Measurements from ENCODE around the gene IMP4.

The IMP4 gene

DNA sequence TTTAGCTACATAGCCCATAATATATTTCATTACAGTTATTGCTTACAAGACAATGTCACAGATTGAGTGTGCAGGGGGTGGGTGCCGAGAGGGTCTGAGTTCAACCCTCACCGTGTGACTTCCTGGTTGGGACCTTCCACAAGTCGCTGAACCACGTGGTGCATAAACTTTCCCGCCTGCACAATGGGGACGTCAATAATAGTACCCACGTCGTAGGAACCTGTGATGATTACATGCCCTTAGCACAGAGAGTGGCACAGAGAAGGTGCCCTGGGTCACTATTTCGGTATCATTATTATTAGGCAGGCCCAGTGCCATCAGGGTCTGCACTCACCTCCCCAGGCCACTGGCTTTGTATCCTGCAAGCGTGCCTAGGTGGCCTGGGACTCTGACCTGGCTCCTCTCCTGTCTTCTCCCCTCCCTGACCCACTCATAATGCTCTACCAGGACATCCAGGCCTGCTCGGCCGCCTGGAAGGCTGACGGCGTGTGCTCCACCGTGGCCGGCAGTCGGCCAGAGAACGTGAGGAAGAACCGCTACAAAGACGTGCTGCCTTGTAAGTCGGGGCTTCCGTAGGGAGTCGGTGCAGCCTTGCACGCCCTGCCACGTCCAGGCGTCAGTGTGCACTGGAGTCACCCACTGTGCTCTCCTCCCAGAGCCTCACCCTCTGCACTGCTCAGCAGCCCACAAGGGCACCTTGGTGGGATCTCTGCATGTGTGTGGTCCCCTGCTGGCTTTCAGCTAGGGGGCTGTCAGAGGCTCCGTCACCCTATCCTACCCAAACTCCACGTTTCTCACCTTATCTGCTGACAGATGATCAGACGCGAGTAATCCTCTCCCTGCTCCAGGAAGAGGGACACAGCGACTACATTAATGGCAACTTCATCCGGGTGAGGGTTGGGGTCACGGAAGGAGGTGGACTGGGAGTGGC lies 16.0 kb downstream of the IMP4 start:
- H3K9me3 ChIP-seq (ENCODE audit: control insufficient read depth, insufficient read depth, low read length): no peaks in the 10 kb centered on the region
- H3K9ac ChIP-seq (ENCODE audit: low read depth, low read length): no peak overlapping the region
- no peaks in the 10 kb centered on the region for H3K36me3 ChIP-seq (ENCODE audit: insufficient read depth, low read length)

DNA sequence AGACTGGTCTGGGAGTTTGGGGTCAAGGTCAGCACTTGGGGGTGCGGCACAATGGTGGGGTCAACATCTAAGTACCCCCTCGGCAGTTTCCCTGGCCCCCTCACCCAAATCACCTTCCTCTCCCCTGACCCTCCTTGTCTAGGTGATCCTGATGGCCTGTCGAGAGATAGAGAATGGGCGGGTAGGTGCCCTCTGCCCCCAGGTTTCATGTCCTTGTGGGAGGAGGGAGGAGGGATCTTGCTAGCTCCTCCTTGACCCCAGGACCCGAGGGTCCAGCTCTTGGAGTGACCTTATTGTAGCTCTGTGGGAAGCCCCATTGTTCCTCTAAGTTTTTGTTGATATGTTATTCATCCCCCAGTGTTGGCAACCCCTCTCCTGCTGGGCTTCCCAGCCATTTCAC lies 16.8 kb downstream of the IMP4 start:
- no peaks in the 10 kb centered on the region for H3K9me3 ChIP-seq (ENCODE audit: control insufficient read depth, insufficient read depth, low read length)
- H3K9ac ChIP-seq (ENCODE audit: low read depth, low read length): no peak overlapping the region
- no peaks in the 10 kb centered on the region for H3K4me1 ChIP-seq (ENCODE audit: insufficient read depth, low read length)

More for the DNA sequence above, 16.0 kb downstream of the IMP4 start:
- no peaks in the 10 kb centered on the region for H3K4me1 ChIP-seq (ENCODE audit: insufficient read depth, low read length)

DNA sequence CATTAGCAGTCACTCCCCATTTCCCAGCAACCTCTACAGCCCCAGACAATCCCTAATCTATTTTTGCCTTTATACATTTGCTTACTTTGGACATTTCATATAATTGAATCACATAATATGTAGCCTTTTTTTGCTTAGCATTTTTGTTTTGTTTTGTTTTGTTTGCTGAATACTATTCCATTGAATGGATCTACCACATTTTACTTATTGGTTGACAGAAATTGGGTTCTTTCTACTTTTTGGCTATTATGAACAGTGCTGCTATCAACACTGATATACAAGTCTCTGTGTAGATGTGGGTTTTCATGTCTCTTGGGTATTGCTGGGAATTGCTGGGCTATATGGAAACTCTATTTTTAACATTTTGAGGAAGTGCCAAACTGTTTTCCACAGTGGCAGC lies 20.8 kb downstream of the IMP4 start:
- Histone ChIP-seq H3K4me1 (ENCODE audit: insufficient read depth, low read length) (0 out of 2 replicates have a peak, but pooled peaks cover under 1% of the 10 kb centered on the region), H3K36me3 (ENCODE audit: insufficient read depth, low read length) (no peaks in the 10 kb centered on the region), H3K9ac (ENCODE audit: low read depth, low read length) (no peak overlapping the region), H3K9me3 (ENCODE audit: control insufficient read depth, insufficient read depth, low read length) (no peaks in the 10 kb centered on the region)

More for the DNA sequence above, 16.8 kb downstream of the IMP4 start:
- no peaks in the 10 kb centered on the region for H3K36me3 ChIP-seq (ENCODE audit: insufficient read depth, low read length)

DNA sequence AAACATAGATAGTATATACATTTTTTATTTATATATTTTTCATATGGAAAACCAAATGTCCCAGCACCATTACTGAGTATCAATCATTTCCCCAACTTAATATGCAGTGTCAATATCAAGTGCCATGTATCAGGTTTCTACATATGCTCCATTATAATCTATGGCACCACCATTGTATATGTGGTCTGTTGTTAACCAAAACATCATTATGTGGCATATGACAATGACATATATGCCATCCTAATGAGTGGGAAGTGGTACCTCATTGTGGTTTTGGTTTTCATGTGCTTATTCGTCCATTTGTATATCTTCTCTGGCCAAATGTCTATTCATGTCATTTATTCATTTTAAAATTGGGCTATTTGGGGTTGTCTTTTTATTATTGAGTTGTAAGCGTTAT lies 22.4 kb downstream of the IMP4 start:
- Histone ChIP-seq H3K36me3 (ENCODE audit: insufficient read depth, low read length) (no peaks in the 10 kb centered on the region), H3K4me1 (ENCODE audit: insufficient read depth, low read length) (peaks cover 13% of the 10 kb centered on the region), H3K9me3 (ENCODE audit: control insufficient read depth, insufficient read depth, low read length) (no peaks in the 10 kb centered on the region), H3K9ac (ENCODE audit: low read depth, low read length) (no peak overlapping the region)

DNA sequence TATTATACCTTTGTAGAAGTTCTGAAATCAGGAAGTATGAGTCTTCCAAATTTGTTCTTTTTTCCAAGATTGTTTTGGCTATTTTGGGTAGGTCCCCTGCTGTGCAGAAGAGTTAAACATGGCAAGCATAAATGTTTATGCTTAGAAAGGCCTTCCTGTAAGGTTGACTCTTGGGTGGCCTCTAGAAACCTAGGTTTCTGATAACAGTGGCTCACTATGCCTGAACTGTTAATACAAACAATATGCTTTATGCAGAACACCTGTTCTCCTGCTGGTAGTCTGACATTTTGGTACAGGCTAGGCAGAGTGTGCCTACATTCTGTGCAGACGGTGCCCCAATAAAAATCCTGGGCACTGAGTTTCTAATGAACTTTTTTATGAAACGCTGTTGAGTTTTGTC lies 23.3 kb downstream of the IMP4 start:
- no peak overlapping the region for H3K9ac ChIP-seq (ENCODE audit: low read depth, low read length)
- H3K36me3 ChIP-seq (ENCODE audit: insufficient read depth, low read length): no peaks in the 10 kb centered on the region
- peaks cover 13% of the 10 kb centered on the region for H3K4me1 ChIP-seq (ENCODE audit: insufficient read depth, low read length)
- no peaks in the 10 kb centered on the region for H3K9me3 ChIP-seq (ENCODE audit: control insufficient read depth, insufficient read depth, low read length)

DNA sequence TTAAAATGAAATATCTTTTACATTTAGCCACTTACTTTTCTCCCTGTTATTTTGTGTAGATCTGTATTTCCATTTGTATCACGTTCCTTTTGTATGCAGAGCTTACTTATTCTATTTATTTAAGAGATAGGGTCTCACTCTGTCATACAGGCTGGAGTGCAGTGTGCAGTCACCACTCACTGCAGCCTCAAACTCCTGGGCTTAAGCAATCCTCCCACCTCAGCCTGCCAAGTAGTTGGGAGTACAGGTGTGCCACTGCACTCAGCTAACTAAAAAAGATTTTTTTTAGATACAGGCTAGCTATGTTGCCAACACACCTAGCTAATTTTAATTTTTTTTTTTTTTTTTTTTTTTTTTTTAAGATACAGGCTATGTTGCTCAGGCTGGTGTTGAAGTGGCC lies 24.0 kb downstream of the IMP4 start:
- H3K9me3 ChIP-seq (ENCODE audit: control insufficient read depth, insufficient read depth, low read length): no peaks in the 10 kb centered on the region
- H3K4me1 ChIP-seq (ENCODE audit: insufficient read depth, low read length): peaks cover 13% of the 10 kb centered on the region
- no peaks in the 10 kb centered on the region for H3K36me3 ChIP-seq (ENCODE audit: insufficient read depth, low read length)
- H3K9ac ChIP-seq (ENCODE audit: low read depth, low read length): no peak overlapping the region

DNA sequence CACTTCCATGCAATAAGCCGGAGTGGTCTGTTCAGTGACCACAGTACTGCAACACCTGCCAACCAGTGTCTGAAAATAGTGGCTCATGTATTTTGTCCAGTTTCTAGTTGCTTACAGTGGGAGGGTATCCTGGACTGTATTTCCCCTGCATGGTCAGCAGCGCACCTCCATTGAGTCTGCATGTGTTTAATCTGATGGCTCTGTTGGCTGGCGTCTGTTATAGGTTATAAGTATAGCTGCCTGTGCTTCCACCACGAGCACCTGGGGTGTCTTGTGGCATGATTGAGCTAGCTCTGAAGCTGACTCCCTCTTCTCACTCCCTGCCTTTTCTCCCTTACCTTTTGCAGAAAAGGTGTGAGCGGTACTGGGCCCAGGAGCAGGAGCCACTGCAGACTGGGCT lies 26.1 kb downstream of the IMP4 start:
- H3K4me1 ChIP-seq (ENCODE audit: insufficient read depth, low read length): peaks cover 13% of the 10 kb centered on the region
- no peak overlapping the region for H3K9ac ChIP-seq (ENCODE audit: low read depth, low read length)
- no peaks in the 10 kb centered on the region for H3K36me3 ChIP-seq (ENCODE audit: insufficient read depth, low read length)
- no peaks in the 10 kb centered on the region for H3K9me3 ChIP-seq (ENCODE audit: control insufficient read depth, insufficient read depth, low read length)

DNA sequence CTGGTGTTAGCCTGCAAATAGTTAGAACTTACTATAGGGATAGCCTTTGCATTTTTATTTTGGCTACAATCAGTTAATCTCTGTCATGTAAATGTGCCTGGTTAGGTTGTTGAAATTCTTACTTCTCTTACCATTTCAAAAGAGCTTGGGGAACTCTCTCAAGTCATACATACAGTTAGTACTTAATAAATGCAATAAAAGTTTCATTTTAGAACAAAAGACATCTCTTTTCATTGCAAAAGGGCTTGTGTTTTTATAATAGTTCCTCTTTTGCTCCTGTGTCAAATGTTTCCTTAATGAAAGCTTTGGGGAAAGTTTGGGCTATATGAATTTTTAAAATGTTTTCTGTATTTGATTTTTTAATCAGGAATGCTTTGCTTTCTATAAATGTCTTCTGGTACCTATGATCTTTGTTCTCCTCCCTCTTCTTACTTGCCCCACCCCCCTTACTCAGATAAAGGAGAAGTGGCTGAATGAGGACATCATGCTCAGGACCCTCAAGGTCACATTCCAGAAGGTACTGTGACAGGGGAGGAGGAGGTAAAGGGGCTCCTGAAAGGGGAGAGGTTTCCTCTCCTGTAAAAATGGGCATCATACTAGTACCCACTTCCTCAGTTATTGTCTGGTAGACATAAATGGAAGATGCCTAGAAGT lies 26.7 kb downstream of the IMP4 start:
- no peaks in the 10 kb centered on the region for H3K36me3 ChIP-seq (ENCODE audit: insufficient read depth, low read length)
- H3K4me1 ChIP-seq (ENCODE audit: insufficient read depth, low read length): peaks cover 13% of the 10 kb centered on the region
- no peak overlapping the region for H3K9ac ChIP-seq (ENCODE audit: low read depth, low read length)
- H3K9me3 ChIP-seq (ENCODE audit: control insufficient read depth, insufficient read depth, low read length): no peaks in the 10 kb centered on the region

DNA sequence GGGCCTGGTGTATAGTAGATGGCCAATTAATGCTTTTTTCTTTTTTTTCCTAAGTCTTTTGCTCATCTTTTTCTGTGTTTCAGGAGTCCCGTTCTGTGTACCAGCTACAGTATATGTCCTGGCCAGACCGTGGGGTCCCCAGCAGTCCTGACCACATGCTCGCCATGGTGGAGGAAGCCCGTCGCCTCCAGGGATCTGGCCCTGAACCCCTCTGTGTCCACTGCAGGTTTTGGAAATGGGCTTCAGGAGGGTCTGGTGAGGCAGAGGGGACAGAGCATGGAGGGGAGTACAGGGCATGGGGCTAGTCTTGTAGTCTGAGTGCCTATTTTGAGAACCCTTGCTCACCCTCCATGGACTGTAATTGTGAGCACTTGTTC lies 27.3 kb downstream of the IMP4 start:
- Histone ChIP-seq H3K9me3 (ENCODE audit: control insufficient read depth, insufficient read depth, low read length) (no peaks in the 10 kb centered on the region), H3K9ac (ENCODE audit: low read depth, low read length) (no peak overlapping the region), H3K4me1 (ENCODE audit: insufficient read depth, low read length) (peaks cover 13% of the 10 kb centered on the region), H3K36me3 (ENCODE audit: insufficient read depth, low read length) (no peaks in the 10 kb centered on the region)

DNA sequence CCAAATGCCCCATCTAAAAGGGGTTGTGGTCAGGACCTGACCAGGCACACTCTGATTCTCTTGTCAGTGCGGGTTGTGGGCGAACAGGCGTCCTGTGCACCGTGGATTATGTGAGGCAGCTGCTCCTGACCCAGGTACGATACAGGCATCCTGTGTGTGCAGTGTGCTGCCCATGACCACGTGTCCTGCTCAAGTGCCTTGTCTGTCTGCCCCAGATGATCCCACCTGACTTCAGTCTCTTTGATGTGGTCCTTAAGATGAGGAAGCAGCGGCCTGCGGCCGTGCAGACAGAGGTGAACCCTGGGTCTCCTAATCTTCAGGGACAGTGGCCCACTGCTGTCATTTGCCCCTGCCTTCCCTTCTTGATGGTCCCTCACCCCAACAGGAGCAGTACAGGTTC lies 27.8 kb downstream of the IMP4 start:
- Histone ChIP-seq H3K9ac (ENCODE audit: low read depth, low read length) (no peak overlapping the region), H3K36me3 (ENCODE audit: insufficient read depth, low read length) (no peaks in the 10 kb centered on the region), H3K9me3 (ENCODE audit: control insufficient read depth, insufficient read depth, low read length) (no peaks in the 10 kb centered on the region), H3K4me1 (ENCODE audit: insufficient read depth, low read length) (peaks cover 13% of the 10 kb centered on the region)

DNA sequence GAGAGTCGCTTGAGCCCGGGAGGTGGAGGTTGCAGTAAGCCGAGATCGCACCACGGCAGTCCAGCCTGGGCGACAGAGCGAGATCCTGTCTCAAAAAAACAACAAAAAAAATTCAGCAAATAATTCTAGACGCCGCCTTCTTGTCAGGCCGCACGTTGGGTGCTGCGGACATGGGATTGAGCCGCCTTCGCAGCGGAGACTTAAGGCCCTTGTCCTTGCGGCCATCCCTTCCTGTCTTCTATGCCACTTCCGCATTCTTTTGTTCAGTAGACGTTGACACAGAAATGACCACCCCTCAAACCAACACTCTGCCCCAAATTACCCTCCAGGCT lies 29.0 kb downstream of the IMP4 start:
- peak overlapping the region; percentile 91 for H3K9ac ChIP-seq (ENCODE audit: low read depth, low read length)
- peaks cover 13% of the 10 kb centered on the region for H3K4me1 ChIP-seq (ENCODE audit: insufficient read depth, low read length)
- no peaks in the 10 kb centered on the region for H3K36me3 ChIP-seq (ENCODE audit: insufficient read depth, low read length)
- no peaks in the 10 kb centered on the region for H3K9me3 ChIP-seq (ENCODE audit: control insufficient read depth, insufficient read depth, low read length)

DNA sequence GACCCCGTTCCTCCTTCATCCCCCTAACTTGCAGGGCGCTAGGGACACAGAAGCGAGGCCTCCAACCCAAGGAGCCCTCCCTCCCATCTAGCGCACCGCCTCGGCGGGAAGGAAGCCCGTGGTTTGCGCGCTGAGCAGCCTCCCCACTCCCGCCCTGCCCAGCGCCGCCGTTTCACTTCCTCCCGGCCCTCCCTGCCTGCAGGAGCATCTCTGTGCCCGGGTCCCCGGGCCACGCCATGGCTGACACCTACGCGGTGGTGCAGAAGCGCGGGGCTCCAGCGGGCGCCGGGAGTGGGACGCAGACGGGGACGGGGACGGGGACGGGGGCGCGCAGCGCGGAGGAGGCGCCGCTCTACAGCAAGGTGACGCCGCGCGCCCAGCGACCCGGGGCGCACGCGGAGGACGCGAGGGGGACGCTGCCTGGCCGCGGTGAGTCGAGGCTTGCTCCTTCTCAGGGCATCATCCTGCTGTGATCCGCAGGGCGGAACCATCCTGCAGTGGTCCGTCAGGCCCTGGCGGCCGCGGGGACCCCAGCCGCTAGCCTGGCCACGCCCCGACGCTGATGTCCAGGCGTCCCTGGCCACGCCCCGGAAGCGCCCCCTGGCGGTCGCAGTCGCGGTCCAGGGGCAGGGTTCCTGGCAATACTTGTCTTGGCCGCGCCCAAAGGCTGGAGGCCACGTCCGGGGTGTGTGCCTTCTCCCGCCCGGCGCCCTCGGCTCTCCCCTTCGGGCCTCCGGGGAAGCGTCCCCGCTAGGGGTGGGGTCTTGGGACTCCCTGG lies 29.5 kb downstream of the IMP4 start:
- Histone ChIP-seq H3K9ac (ENCODE audit: low read depth, low read length) (peak overlapping the region; percentile 91), H3K36me3 (ENCODE audit: insufficient read depth, low read length) (no peaks in the 10 kb centered on the region), H3K9me3 (ENCODE audit: control insufficient read depth, insufficient read depth, low read length) (no peaks in the 10 kb centered on the region), H3K4me1 (ENCODE audit: insufficient read depth, low read length) (peaks cover 13% of the 10 kb centered on the region)

DNA sequence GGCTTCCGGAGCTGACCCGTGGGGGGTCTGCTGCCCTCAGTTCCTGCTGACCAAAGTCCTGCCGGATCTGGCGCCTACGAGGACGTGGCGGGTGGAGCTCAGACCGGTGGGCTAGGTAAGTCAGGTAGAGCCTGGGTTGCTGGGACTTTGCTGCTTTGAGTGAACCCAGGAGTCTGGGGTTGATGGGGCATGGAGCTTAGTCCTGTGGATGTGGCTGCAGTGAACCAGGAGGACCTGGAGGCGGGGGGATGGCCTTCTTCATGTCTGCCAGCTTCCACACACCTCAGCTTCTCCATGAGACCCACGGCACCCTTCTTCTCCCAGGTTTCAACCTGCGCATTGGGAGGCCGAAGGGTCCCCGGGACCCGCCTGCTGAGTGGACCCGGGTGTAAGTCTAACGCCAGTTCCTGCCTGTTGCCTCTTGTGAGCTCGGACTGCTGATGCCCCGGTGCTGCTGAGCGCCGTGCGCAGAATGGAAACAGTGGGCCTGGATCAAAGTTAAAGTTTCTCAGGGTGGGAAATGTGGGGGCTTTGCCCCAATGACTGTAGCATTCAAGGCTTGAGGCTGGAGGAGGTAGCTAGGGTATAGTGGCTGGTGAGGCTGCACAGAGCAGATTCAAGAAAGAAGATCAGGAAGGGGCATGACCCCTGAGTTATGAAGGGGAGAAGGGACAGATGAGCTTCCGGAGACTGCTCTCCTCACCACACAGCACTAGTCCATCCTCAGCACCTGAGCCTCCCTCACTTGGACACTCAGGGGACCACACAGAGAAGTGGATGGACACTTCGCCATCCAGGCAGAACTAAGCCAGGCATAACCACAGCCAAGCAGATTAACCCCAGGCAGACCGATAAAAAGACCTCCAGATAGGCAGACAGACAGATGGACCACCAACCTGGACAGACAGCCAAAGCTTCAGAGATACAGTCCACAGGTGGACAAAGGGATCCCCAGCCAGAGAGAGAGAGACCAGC lies 30.4 kb downstream of the IMP4 start:
- Histone ChIP-seq H3K36me3 (ENCODE audit: insufficient read depth, low read length) (no peaks in the 10 kb centered on the region), H3K9ac (ENCODE audit: low read depth, low read length) (peak overlapping the region; percentile 91), H3K4me1 (ENCODE audit: insufficient read depth, low read length) (peaks cover 13% of the 10 kb centered on the region)

More for the DNA sequence above, 30.4 kb downstream of the IMP4 start:
- no peaks in the 10 kb centered on the region for H3K9me3 ChIP-seq (ENCODE audit: control insufficient read depth, insufficient read depth, low read length)

Measured in ES-I3 (cell line).